Measurements from ENCODE around the gene CHSY1.
"Not testable (repeated sequence)": the region's sequence is repeated elsewhere in the genome, so short reads cannot be mapped to it uniquely, and the experiment has no call there.

Gene CHSY1

DNA sequence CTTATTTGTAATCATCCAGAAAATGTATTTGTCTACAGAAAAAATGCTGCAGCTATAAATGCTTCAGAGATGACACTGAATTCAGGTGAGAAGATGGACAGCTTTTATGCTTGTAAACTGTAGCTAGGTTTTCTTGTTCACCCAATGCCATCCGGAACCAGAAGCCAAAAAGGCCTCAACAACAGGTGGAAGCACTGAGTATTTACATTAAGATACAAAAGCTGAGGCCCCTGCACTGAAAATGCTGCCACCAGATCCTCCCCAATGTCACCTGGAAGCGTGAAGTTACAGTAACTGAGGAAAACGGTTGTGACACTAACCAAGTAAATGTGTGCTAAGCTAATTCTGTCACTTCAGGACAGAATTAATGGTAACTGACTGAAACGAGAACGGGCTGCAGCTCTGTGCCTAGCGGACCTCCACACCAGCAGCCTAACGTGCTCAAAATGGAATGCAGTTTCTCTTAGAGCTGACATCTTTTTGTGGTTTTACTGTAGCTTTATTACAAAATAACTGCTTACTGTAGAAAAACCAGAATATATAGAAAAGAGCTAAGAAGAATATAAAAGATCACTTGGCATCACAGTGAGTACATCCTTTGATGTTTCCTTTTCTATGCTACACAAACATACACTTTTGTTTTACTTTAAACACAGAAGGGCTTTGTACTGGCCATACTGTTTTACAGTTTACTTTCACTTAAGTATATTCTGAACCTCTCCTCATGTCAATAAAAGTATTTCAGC, 7.6 kb downstream of the CHSY1 start:
- no peak for DNase-seq

DNA sequence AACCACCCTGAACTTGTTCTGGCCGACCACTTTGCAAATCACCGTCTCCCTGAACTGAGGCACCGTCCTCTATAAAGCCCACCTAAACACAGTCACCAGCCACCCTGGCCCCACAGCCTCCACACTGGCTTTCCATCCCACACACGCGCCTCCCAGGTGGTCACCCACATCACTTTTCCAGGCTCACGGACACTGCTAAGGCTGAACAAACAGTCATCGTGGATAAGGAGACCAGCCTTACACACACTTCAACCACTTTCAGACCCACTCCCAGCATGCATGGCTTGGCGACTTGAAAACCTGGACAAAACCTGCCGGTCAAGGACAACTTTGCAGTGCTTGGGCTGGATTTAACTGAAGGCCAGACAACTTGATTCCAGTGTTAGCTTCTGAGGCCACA, 8.4 kb downstream of the CHSY1 start:
- no peak for DNase-seq

DNA sequence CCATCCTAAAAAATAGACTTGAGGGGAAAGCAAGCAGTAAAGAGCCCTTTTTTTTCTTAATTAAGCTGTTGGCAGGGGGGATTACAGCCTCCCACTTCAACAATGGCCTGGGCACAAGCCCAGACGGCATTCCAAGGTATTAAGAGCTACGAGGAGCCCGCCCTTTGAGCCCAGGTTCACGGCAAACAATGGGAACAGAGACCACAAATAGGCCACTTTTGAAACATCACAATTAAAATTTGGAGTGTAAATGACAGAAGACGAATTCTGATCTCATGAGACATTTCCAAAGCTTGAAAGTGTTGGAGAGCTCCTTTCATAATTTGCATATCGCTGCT, 8.9 kb downstream of the CHSY1 start:
- DNase-seq, result no peak

DNA sequence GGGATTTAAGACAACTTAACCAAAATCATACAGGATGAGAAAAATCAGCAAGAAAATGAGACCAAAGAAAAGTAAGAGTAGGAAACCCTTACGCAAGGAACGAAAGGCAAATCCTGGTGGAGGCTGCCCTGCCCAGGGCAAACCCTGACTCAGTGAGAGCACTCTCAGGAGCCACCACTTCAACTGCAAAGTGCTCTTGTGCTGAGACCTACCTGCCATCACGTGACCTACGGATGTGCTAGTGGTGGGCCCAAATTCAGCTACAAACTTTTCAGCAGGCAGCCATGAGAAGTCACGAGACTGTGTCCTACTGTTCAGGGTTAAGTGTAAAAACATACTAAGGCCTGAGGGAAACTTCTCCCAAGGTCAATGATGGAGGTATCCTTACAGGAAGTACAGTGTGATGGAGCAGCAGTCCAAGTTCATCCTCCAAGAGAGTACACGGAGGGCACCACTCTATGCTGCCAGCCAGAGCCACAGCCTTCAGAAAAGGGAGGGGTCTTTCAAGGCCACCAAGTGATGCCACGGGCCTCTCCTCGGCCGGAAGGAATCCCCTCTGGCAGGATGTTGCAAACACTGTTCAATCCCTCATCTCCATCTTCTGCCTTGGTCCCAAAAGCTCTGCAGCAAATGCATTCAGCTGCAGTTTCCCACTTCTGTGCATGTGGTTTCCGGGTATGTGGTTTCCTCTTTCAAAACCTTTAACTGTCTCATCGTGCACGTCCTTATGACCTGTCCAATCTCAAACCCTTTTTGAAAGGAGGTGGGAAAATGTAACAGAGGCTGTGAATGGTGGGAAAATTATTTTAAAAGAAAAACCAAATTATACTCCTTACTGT, 9.5 kb downstream of the CHSY1 start:
- DNase-seq, result peak; percentile 55

GRCh38 chr15:101240358-101240757, 11.5 kb downstream of the CHSY1 start:
- DNase-seq, result no peak

DNA sequence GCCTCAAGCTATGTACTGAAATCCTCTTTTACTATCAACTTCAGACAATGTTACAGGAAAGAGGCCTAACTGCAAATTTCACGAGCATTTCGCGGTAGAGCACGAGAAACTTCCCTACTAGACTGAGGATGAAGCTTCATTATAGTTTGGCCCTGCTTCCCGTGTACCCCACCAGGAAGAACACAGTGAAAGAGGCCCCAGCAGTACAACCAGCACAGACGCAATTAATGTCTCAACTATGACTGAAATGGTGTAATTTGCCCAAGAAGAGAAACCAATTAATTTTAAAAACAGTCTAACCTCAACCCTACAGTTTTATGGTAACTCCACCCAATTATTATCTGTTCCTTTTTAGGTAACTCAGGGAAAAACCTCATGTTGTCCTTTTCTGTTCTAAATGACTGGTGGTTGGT, 12.1 kb downstream of the CHSY1 start:
- no peak for DNase-seq

DNA sequence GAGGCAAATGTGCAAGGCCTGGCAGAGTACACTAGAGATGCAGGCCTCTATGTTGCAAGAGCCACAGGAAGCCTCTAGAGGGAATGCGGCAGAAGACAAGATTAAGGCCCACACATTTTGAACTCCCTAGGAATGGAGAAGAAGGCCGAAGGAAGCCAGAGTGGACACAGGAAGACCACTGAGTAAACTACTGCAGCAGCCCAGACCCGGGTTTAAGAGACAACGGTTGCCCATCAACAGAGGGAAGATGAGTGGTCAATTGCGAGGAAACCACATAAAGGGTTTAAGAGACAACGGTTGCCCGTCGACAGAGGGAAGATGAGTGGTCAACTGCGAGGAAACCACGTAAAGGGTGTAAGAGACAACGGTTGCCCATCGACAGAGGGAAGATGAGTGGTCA, 14.6 kb downstream of the CHSY1 start:
- DNase-seq, result no peak

GRCh38 chr15:101233651-101234280, 18.1 kb downstream of the CHSY1 start:
- DNase-seq, result no peak

DNA sequence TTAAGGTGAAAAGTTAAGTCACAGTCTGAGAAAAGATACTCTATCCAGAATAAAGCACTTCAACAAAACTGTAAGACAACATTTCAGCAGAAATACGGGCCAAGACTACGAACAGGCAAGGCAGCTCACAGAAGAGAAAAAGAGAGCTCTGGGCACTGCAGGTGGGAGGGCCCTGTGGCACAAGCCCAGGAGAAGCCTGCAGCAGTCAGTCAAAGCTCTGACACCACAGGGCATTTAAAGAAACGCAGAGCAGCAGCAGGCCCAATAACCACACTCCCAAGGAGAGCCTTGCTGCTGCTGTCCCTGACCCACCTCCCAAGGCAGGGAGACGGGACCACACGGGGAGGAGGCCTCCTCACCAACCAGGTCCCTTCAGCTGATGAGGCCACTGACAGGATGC, 19.2 kb downstream of the CHSY1 start:
- no peak for DNase-seq

GRCh38 chr15:101228313-101228712, 23.5 kb downstream of the CHSY1 start:
- DNase-seq, result no peak

DNA sequence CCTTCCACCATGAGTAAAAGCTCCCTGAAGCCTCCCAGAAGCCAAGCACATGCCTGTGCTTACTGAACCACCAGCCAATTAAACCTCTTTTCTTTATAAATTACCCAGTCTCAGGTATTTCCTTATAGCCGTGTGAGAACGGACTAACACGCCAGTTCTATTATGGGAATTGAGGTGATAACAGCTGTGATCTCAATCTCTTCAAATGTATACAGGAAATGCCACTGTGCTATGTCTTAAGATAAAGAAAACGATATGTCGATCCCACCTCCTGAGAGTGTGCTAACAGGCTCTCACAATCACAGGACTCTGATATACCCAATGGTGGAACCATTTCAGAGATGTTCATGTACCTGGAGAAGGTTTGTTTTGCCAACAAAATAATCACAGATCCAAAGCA, 26.2 kb downstream of the CHSY1 start:
- no peak for DNase-seq

- no peak for DNase-seq
Measured at GRCh38 chr15:101221902-101222301, 29.9 kb downstream of the CHSY1 start.

DNA sequence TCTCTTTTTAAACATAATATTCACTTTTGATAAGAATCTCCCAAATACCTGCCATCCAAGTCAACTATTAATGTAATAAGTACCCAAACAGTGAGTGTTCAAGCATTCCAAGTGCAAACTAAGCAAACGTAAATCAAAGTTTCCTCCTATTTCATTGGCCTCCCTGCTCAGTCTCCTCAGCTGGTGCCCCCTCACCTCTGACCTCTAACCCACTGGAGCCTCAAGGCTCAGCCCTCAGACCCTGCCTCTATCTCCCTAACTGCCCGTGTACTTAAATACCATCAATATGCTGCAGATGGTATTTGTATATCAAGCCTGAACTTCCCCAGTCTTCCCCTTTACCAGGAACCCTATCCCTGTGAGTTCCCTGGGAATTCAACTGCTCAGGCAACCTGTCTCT, 31.8 kb downstream of the CHSY1 start:
- no peak for DNase-seq

GRCh38 chr15:101219441-101219840, 32.4 kb downstream of the CHSY1 start:
- no peak for DNase-seq

- no peak for DNase-seq
Measured at GRCh38 chr15:101217446-101217845, 34.4 kb downstream of the CHSY1 start.

- no peak for DNase-seq
Measured at GRCh38 chr15:101216100-101216499, 35.7 kb downstream of the CHSY1 start.

DNA sequence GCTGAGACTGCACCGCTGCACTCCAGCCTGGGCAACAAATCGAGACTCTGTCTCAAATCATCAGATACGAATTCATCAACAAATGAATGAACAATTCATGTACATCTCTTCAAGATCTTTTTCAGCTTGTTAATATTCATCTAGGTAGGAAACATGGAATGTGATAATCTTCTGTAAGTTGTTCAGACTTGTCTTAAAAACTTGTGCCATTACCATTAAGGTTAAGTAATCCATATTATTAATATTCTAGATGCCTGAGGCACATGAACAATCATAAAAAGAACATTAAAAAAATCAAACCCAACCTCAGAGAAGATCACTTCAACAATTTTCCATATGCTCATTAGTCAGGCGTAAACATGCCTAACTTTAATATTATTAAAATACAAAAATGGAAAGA, 36.2 kb downstream of the CHSY1 start:
- no peak for DNase-seq

- not testable (repeated sequence) for DNase-seq
Measured at GRCh38 chr15:101214435-101215097, 37.3 kb downstream of the CHSY1 start.

GRCh38 chr15:101213570-101213969, 38.3 kb downstream of the CHSY1 start:
- DNase-seq, result no peak

DNA sequence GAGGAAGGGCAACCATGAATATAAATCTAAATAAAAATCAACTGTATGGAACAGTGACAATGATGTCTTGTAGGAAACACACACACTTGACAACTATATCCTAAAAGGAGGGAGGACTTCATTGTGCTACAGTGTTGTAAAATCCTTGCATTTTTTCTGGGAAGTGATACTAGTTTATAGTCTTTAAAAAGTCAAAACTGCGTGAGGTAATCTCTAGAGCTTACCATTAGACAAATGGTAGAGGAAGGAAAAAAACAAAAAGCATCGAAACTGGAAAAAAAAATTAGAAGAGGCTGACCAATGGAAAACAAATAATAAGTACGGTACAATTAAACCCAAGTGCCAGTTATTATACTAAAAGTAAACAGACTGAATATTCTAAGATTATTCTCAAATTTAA, 38.7 kb downstream of the CHSY1 start:
- no peak for DNase-seq

DNA sequence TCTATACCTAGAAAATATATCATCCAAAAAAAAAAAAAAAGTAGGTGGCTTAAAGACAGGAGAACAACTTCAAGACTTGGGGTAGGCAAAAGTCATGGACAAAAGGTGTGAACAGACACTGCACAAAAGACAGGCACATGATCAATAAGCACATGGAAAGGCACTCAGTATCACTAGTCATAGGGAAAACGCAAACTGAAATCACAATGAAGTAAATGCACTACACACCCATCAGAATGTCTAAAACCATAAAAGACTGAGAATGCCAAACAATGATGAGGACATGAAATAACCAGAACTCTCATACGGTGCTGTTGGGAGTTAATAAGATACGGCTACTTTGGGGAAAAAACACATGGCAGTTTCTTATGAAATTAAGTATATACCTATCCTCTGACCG, 40.0 kb downstream of the CHSY1 start:
- DNase-seq, result no peak

GRCh38 chr15:101210466-101210865, 41.4 kb downstream of the CHSY1 start:
- no peak for DNase-seq

DNA sequence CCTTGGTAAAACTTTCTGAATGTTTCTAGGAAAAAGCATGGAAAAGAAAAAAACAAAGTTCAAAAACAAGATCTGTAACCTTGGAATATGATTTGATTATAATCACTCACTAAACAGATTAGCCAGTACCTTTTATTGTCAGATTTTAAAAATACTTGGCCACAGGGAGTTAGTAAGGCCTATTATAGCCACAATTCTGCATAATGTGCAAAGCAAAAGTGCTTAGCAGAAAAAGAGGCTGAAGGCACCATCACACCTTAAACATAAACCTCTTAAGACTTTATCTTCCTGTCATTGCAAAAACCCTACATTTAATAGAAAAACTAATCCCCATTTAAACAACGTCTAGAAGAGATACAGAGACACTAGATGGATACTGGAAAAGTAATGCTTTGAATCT, 41.8 kb downstream of the CHSY1 start:
- DNase-seq, result no peak
